ENCODE measurements around the gene ABCC8.

The ABCC8 gene

DNA sequence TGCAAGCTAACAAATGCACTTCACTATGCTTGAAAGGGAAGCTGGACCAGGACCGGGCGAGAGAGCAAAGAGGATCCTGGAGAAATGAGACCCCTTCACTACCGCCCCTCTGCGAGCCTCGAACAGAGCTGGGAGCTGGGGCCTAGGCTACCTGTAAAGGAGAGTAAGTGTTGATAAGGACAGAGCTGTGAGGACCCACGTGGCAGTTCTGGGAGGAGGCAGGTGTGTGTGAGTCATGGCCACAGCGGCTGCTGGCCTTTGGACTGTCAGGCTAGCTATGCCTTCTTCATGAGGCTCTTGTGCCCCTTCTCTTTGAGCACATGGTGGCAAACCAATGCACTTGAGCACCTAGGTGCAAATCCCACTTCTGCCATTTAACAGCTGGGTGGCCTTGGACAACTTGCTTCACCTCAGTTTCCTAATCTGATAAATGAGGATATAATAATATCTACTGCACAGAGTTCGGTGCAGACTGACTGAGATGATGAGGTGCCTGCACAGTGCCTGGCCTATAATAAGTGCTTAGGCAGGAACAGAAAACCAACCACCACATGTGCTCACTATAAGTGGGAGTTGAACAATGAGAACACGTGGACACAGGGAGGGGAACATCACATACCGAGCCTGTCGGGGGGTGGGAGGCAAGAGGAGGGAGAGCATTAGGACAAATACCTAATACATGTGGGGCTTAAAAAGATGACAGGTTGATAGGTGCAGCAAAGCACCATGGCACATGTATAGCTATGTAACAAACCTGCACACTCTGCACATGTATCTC is 52.9 kb downstream of the ABCC8 start:
- DNase-seq, result no peak

DNA sequence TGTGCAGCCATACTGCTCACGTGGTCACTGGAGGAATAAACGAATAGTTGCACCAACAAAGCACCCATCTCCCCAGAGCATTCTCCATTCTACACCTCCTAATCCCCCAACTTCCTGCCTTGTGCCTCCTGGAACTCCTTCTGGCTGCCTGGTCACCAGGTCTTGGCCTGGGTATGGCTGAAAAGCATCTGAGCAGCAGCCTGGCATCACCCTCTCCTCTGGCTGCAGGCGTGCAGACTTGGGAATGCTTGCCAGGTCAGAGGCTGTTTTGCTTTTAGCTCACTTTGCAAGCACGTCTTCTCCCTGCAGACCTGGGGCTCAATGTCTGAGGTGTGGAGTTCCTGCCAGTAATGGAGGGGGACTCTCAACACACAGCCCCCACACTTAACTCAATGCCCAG is 54.9 kb downstream of the ABCC8 start:
- peak; percentile 22 for DNase-seq

DNA sequence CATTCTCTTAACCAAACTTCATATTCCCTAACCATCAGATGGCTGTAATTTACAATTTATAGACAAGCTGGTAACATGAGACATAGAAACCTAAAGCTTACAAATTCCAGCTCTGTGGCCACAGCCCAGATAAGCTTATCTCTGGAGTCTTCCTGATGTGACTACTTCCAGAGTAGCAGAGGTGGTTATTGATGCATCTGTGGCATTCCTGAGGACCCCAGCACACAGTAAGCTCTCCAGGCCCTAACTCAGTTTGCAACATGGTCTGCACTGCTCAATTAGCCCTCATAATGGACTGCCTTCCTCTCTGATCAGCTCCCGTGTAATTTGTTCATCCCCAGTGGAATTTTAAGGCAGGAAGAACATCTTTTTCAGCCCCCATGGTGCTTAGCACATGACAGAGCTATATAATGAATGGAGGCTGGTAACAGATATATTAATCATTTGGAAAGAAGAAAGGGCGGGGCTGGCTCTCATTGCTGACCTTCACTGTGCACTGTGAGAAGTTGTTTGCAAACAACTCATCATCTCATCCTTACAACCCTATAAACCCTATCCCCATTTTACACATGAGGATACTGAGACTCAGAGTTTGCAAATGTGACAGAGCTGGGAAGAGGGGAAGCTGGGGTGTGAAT is 58.1 kb downstream of the ABCC8 start:
- DNase-seq, result no peak

DNA sequence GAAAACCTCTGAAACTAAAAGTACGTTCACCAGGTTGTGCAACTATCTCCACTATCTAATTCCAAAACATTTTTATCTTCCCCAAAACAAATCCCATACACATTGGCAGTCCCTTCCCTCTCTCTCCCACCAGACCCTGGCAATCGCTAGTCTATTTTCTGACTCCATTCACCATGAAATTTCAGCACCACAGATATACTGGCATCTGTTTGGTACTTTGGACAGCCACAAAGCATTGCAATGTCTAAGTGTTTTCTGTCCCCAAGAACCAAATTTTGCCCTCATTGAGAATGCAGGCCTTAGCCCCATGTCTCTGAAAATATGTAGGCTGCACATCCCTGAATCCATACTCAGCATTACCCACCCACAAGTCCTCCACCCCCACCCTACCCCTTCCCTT is 60.2 kb downstream of the ABCC8 start:
- DNase-seq, result no peak

DNA sequence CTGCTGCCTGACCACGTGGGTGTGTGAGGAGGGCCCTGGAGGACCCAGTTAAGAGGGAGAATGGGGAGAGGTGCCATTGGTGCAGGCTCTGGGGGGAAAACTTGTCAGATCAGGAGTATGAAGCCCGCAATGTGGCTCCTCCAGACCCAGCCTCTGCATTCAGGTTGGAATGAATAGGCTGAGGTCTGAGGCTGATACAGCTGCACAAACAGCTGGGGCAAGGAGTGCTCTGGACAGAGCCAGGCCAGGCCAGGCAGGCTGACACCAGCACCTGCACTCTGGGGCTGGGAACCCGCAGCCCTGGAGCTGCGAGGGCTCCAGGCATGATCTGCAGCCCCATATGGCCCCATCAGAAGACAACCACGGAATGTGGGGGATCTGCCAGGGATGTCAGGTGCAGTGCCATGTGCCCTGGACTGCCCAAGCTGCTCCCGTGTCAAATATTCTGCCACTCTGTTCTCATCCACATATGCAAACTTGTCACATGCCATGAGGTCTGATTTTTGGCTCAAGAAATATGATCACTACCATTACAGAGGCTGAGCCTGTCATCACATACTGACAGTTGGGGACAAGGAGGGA is 61.0 kb downstream of the ABCC8 start:
- no peak for DNase-seq

DNA sequence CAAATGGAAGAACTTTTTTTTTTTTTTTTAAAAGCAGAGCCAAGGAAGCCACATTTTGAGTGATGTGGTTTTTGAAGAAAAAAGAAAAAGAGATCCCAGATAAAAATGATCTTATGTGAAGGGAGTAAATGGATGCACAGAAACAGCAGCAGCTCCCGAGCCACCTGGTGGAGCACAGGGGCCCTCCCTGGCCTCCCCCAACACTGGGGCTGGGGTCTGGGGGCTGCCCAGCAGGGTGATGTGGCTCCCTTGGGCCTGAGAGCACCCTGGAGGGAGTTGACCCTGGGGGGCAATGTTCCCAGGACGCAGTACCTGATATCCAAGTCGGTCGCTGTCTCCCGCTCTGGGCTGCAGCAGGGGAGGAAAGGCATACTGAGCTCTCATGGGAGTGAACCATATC is 61.7 kb downstream of the ABCC8 start:
- DNase-seq, result no peak

DNA sequence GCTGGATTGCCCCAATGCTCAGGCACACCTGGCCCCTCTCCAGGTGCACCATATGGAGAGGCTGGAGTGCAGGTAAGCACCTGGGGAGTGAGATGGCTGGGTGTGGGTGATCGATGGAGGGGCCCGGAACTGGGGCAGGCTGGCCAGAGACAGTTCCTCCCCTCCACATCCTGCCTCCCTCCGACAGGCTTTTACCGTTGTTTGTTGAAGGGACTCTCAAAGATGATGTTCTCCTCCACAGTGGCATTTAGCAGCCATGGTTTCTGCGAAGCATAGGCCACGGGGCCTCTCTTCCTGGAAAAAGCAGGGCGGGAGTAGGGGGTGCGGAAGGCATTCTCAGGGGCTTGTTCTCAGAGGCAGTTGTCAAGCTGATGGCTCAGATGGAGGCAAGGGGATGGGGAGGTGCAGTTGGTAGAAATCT is 62.3 kb downstream of the ABCC8 start:
- DNase-seq, result peak; percentile 79

DNA sequence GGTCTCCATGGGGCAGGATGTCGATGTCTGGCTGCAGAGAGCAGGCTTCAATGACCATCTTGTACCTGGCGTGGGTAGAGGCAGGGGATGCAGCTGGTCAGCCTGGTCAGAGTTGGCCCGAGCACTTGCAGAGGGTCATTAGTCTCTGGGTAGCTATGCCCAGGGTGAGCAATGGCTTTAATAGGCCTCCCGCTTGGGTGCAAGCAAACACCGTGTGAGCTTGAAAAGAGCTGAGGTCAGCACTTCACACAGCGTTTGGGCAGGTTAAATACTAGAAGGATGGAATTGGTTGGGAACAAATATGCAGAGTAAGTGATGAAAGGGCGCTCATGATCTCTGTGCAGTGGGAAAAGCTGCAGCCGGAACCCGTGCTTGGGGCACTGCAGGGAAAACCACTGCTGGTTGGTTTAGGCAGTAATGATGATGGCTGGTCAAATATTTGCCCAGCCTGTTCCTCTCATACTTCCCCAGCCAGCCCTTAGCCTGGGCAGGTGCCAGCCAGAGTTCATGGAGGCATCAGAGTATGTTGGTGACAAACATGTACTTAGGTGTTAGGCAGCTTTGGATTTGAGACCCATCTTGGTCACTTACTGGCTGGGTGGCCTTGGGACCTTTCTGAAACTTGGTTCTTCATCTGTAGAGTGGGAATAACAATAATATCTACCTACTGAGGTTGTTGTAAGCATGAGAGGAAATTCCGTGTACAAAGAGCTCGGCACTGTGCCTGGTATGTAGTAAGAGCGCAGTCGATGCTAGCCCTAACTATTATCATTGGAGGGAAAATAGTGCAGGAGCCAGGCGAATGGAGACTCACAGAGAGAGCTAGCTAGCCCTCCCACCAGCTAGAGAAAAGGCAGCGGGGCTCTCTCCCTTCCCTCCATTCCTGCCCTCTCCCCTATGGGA is 63.0 kb downstream of the ABCC8 start:
- DNase-seq, result peak; percentile 79

DNA sequence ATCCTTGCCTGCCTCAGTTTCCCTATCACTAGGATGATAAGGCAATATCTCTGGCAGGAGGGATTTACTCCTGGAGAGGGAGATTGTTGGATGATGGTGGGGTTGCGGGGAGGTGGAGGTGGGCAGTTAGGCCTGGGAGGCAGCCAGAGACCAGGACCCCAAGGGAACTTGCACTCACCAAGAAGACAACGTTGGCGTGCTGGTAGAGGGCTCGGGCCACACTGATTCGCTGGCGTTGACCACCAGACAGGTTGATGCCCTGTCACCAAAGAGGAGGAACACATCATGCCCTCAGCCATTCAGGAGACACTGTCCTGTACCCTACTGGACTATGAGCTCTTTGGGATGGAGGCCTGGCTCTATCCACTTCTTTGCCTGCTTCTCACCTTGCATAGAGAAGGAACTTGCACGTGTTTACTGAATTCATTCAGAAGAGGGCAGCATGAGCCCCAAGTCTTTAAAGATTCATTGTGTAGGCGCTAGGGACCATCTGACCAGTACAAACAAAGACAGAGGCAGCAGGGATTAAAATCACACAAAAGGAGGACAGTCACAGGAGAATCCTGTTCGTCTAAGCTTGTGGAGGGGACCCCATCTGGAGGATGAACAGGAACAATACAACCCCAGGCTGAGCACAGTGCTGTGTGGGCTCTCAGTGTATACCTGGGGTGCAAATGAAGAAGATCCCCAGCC is 64.0 kb downstream of the ABCC8 start:
- DNase-seq, result no peak

DNA sequence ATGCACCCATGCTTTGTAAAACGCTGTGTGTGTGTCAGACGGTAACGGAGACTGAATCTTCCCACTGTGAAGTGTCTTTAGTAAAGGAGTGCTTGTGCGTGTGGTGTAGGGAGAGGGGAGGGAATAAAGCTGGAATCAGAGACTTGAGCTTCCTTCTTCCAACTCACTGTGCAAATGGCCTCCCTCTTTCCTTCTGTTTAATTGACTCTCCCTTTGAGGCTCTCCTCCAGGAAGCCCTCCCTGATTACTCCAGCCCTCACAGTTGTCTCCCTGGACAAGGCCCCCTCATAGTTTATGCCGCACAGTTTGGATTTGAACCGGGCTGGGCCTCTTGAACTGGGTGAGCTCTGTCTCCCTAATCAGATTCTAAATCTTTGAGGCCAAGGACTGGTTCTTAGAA is 65.2 kb downstream of the ABCC8 start:
- no peak for DNase-seq

DNA sequence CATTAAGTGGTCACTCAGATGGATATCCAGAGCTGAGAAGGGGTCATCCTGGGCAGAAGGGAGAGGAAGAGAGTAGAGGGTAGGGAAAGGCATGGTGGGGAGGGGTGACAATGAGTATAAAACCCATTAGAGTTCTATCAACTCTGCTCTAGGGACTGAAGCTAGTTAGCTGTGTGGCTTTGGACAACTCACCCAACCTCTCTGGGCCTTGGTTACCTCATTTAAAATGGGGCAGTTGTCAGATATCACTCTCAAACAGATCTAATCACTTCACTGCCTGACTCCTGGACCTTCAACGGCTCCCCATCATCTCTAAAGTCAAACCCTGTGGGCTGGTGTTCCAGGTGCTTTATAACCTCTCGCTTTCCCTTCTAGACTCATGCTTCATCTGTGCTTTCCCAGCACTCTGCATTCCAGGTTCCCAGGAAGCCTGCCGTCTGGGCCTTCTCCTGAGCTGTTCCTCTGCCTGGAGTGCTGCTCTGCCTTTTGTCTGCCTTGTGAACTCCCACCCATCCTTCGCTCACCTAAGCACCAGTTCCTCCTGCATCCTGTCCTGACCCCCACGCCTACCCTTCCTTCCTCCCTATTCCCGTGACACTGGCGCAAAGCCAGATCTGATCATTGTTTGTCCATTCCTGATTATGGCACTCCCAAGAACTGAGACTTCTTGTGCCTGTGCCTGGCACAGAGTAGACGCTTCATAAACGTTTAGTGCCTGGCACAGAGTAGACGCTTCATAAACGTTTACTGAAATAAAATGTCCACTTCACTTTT is 65.9 kb downstream of the ABCC8 start:
- DNase-seq, result no peak

DNA sequence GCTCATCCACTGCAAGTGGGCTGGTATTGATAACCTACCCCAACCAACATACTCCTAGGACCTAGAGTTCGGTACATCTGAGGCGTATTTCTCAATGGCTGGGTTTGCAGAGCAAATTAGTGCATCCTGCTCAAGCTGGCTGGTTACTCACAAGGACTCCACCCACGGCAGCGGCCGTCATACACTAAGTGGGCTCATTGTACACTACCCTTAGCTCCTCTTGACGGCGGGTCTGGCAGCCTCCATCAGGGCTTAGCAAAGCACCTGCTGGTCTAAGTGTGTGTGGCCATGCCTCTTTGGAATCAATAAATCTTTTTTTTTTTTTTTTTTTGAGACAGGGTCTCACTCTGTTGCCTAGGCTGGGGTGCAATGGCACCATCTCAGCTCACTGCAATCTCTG is 68.0 kb downstream of the ABCC8 start:
- peak; percentile 21 for DNase-seq

DNA sequence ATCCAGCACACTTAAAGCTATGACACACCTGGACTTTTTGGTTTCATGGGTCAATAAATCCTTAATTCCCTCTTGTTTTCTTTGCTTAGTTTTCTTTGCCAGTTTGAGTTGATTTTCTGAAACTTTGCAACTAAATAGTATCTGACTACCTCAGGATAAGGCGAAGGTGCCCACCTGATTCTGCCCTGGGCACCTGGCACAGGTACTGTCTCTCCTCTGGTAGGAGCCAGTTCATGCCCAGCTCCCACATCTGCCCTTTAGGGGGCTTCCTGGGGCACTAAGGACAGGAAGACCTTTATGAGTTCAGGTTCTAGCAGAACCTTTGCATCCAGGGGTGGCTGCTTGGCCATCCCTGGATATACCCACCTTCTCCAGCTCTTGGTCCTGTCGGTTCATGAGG is 68.6 kb downstream of the ABCC8 start:
- no peak for DNase-seq

DNA sequence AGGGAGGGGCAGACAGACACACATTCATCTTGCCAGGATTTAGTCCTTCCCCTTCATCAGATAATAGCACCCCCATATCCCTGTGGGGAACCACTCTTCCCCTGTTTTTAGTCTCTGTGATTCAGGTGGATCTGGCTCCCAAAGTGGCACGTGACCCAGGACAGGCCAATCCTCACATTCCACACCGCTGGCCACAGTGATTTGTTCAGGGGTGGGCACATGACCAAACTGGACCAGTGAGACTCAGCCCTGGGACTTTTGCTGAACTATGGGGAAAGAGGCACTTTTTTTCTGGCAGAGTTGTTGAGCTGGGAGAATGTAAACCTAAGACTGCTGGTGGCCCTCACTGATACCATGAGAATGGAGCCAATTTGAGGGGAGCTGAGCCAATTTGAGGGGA is 69.1 kb downstream of the ABCC8 start:
- DNase-seq, result no peak

DNA sequence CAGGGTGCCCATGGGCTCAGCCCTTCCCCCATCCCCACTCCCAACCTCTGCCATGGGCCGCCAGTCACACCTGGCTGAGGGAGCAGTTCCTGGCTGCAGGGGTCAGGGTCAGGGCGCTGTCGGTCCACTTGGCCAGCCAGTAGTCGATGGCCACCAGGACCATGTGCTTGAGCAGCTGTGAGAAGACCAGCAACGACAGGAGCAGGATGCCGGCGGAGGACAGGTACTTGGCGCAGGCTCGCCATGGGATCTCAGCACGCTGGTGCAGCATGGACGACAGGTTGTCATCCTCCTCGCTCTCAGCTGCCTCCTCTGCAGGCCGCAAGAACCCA is 69.9 kb downstream of the ABCC8 start:
- no peak for DNase-seq

DNA sequence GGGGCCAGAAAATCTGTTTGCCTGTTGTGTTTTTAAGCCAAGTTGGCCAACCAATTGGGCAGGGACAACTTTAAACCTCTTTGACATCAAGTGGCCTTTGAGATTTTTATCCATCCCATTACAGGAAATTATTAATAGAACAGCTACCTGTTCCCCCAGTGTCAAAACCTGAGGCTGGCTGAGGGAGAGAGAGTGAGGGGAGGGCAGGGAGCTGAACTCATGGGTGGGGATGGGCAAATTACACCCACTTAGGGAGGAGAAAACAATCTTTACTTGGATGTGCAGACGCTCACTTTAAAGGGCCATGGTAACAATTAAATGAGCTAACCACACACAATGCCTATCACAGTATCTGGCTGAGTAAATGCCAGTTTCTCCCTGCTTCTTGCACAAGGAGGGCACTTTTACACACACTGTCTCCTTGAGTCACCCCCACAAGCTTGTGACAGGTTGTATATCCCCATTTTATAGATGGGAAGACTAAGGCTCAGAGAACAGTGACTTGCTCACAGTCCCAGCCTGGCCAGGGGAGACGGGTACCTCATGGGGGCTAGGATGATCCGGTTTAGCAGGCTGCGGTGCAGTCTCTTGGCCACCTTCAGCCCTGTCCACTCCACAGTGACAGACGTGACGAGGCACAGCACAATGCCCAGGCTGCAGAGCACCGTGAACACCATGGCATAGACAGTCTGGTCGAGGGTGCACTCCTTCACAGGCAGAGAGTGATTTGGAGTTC is 70.4 kb downstream of the ABCC8 start:
- DNase-seq, result peak; percentile 31

DNA sequence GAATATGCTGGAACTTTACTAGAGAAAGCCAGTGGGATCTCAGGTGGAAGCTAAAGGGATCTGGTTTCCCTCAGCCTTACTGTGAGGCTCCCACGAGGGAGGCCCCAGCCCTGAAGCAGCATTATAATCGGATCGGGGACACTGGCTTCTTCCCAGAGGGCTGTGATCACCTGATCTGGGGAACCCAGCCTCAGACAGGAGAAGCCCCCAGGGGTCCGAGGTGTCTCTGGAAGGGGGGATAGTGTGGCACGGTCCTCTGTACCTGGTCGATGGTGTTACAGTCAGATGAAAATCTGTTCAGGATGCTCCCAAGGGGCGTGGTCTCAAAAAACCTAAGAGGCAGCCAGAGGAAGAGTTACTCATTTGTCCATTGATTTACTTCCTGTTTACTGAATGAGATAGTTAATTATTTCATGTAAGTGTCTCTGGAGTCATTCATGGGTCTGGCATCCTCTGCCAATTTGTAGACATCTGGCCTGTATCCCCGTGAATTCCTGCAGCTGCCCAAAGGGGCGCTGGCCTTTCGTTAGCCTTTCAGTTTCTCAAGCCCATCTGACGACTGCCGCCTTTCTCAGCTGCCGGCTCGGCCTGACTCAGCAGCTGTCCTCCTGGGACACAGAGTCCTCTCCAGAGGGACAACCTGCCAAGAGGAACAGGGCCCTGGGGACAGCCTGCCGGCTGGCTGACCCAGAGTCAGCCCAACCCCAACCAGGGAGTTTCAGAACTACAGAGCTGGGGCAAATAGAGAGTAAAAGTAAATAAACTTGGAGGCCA is 71.2 kb downstream of the ABCC8 start:
- DNase-seq, result no peak

DNA sequence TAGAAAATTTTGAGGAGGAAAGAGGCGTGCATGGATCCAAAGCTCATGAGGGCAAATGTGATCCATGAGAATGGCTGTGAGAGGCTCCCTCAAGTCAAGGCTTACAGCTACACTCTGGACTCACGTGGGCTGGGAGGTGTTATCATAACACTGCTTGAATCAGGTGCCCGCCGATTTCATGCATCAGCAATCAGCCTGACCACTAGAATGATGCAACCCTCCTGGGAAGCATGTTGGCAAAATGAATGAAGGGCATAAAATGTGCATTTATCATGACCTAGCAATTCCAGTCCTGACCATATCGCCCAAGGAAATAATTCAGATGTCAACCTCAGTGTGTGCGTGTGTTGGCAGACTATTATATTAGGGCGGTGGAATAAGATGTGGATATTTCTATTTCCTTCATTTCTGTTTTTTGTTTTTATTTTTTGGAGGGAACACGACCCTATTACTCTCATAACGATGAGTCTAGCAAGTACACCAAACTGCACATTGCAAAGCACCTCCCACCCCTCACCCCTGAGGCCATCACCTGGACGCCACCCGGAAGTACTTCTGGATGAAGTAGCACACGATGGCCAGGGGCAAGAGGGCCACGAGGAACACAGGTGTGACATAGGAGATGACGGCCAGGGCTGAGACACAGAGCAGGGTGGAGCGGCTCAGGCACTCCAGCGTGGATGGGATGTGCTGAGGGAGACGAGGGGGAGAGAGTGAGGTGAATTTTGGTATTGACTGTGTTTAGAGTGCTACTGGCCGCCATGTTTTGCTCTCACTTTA is 72.5 kb downstream of the ABCC8 start:
- DNase-seq, result peak; percentile 27

DNA sequence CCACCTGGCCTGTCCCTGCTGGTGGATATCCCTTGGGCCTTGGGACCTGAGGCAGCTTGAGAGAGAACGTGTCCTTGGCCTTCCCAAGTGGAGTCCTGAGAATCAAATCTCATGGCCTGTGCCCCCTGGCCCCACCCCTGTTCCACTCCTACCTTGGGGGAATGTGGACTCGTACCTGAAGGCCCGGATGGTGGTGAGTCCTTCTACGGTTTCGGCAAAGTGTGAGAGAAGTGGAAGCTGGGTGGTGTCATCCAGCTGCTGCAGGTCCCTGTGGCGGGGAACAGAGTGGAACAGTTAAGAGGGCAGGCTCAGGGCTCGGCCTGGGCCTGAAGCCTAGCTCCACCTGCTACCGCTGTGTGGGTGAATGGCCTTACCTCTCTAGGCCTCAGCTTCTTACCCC is 74.2 kb downstream of the ABCC8 start:
- DNase-seq, result no peak

DNA sequence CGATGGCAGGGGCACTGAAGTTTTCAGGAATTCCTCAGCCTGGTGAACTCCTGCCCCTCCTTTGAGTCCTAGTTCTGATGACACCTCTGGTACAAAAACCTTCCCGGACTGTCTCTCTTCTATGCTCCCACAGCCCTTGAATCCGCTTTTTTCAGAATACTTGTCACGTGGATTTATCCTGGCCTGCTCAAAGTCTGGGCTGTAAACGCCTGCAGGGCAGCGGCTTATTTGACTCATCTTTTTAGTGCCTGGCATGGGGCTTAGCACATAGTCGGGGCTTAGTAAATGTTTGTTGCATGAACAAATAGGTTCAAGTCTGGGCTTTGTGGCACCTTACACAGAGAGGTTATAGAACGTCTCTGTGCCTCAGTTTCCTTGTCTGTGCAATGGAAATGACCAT is 74.8 kb downstream of the ABCC8 start:
- DNase-seq, result no peak
